Astrocyte (in vitro differentiated cells and primary cell): ENCODE data around the gene MAFB. TPM values are rescaled to one million over a fixed set of nuclear protein-coding genes. Genes with fewer than 3 reads are reported as not detected.

Experiments
- DNase-seq: peaks from one replicate; pipeline ENCODE4 v3.0.0-alpha.2; 2010; ENCODE audit warnings: low read depth
- FAIRE-seq: peaks from 2 replicates; lab custom pipeline; 2011; peaks lifted over from hg19 to GRCh38; lab: Jason Lieb, UNC
- H2AFZ ChIP-seq: 2 replicates; pipeline ENCODE4 v1.6.0; 2012; ENCODE audit warnings: low read depth, low read length, inconsistent platforms
- H3K27ac ChIP-seq: 2 replicates; pipeline ENCODE4 v1.5.1; 2011; ENCODE audit warnings: low read depth, low read length, inconsistent platforms
- H3K27me3 ChIP-seq: 2 replicates; pipeline ENCODE4 v1.6.0; 2011; ENCODE audit warnings: low read length, inconsistent platforms; ENCODE audit not compliant: insufficient read depth
- H3K36me3 ChIP-seq: 2 replicates; pipeline ENCODE4 v1.5.1; 2011; ENCODE audit warnings: low read length, inconsistent platforms; ENCODE audit not compliant: insufficient read depth
- H3K4me1 ChIP-seq: 2 replicates; pipeline ENCODE4 v1.5.1; 2011; ENCODE audit warnings: low read length, inconsistent platforms; ENCODE audit not compliant: insufficient read depth
- H3K4me2 ChIP-seq: 2 replicates; pipeline ENCODE4 v1.6.0; 2012; ENCODE audit warnings: low read length, inconsistent platforms
- H3K4me3 ChIP-seq: 2 replicates; pipeline ENCODE4 v1.5.1; 2011; ENCODE audit warnings: low read depth, mild to moderate bottlenecking, low read length, inconsistent platforms; ENCODE audit not compliant: insufficient read depth
- H3K79me2 ChIP-seq: 2 replicates; pipeline ENCODE4 v1.6.0; 2012; ENCODE audit warnings: mild to moderate bottlenecking, low read length, inconsistent platforms; ENCODE audit not compliant: insufficient read depth
- H3K9ac ChIP-seq: 2 replicates; pipeline ENCODE4 v1.6.0; 2012; ENCODE audit warnings: mild to moderate bottlenecking, low read length, inconsistent platforms
- H3K9me3 ChIP-seq: 2 replicates; pipeline ENCODE4 v1.5.1; 2012; ENCODE audit warnings: low read depth, mild to moderate bottlenecking, low read length, inconsistent platforms; ENCODE audit not compliant: insufficient read depth
- H4K20me1 ChIP-seq: 2 replicates; pipeline ENCODE4 v1.6.0; 2012; ENCODE audit warnings: low read length, inconsistent platforms; ENCODE audit not compliant: insufficient read depth
- H3K27ac Mint-ChIP-seq: one replicate; pipeline ENCODE4 v1.8.0; 2021; ENCODE audit warnings: mild to moderate bottlenecking, mixed read lengths; ENCODE audit not compliant: unreplicated experiment
- H3K27me3 Mint-ChIP-seq: one replicate; pipeline ENCODE4 v1.8.0; 2021; ENCODE audit warnings: low read depth, mixed read lengths; ENCODE audit not compliant: unreplicated experiment
- H3K36me3 Mint-ChIP-seq: one replicate; pipeline ENCODE4 v1.8.0; 2021; ENCODE audit warnings: low read depth, mixed read lengths; ENCODE audit not compliant: unreplicated experiment
- H3K4me1 Mint-ChIP-seq: one replicate; pipeline ENCODE4 v1.8.0; 2021; ENCODE audit warnings: low read depth, mixed read lengths; ENCODE audit not compliant: unreplicated experiment
- H3K4me3 Mint-ChIP-seq: one replicate; pipeline ENCODE4 v1.8.0; 2021; ENCODE audit warnings: mild to moderate bottlenecking, moderate library complexity, mixed read lengths; ENCODE audit not compliant: unreplicated experiment
- H3K9me3 Mint-ChIP-seq: one replicate; pipeline ENCODE4 v1.8.0; 2021; ENCODE audit warnings: mild to moderate bottlenecking, mixed read lengths; ENCODE audit not compliant: unreplicated experiment
- EZH2 ChIP-seq: IDR thresholded peaks from 2 replicates; pipeline ENCODE4 v1.6.1; 2012; ENCODE audit warnings: mild to moderate bottlenecking, low read length, inconsistent platforms; ENCODE audit not compliant: insufficient read depth
- total RNA-seq: library from RNA; stranded (reverse); gene quantifications from 2 replicates; pipeline ENCODE4 v1.2.1, GENCODE V29; 2021
- TF ChIP-seq, protein P1 (sequence below): IDR thresholded peaks from 2 replicates; pipeline ENCODE4 v1.5.1; 2011; ENCODE audit warnings: low read depth, mild to moderate bottlenecking, inconsistent platforms, low read length, moderate library complexity; ENCODE audit not compliant: insufficient read depth

The MAFB gene
- total RNA-seq, 1 donor from 2014 or later, result 2.9 TPM

DNA sequence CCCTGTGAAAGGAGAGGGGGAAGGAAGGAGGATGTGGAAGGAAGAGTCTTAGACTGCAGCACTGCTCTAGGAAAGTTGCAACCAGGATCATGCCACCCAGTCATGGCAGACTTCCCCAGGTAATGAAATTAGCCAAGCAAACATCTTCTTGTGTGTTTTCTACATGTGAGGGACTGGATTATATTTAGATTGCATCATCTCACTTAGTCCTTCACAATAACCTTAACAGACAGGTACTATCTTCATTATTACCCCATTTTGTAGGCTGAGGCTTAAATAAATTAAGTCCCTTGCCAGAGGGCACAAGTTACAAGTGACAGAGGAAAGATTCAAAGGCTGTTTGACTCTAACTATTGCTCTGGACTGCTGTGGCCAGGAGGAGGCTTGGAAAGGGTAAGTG is 9.7 kb upstream of the MAFB start:
- H2AFZ ChIP-seq, result no peak overlapping the region
- peaks cover 44% of the 10 kb centered on the region for H3K27me3 ChIP-seq
- no peaks in the 10 kb centered on the region for H3K36me3 ChIP-seq
- DNase-seq (no peak), FAIRE-seq (no peak)
- no peaks in the 10 kb centered on the region for H3K4me1 ChIP-seq
- no peaks in the 10 kb centered on the region for H3K36me3 Mint-ChIP-seq
- no peaks in the 10 kb centered on the region for H3K79me2 ChIP-seq
- H3K4me3 Mint-ChIP-seq, result no peak overlapping the region
- no peak overlapping the region for H3K4me2 ChIP-seq
- no peaks in the 10 kb centered on the region for H3K4me1 Mint-ChIP-seq
- no peak overlapping the region for H3K27ac ChIP-seq
- H3K9me3 Mint-ChIP-seq, result no peaks in the 10 kb centered on the region
- no peaks in the 10 kb centered on the region for H4K20me1 ChIP-seq
- no peak overlapping the region for H3K27ac Mint-ChIP-seq
- peaks cover 82% of the 10 kb centered on the region for H3K27me3 Mint-ChIP-seq
- no peak overlapping the region for H3K9ac ChIP-seq
- TF ChIP-seq, protein P1, sequence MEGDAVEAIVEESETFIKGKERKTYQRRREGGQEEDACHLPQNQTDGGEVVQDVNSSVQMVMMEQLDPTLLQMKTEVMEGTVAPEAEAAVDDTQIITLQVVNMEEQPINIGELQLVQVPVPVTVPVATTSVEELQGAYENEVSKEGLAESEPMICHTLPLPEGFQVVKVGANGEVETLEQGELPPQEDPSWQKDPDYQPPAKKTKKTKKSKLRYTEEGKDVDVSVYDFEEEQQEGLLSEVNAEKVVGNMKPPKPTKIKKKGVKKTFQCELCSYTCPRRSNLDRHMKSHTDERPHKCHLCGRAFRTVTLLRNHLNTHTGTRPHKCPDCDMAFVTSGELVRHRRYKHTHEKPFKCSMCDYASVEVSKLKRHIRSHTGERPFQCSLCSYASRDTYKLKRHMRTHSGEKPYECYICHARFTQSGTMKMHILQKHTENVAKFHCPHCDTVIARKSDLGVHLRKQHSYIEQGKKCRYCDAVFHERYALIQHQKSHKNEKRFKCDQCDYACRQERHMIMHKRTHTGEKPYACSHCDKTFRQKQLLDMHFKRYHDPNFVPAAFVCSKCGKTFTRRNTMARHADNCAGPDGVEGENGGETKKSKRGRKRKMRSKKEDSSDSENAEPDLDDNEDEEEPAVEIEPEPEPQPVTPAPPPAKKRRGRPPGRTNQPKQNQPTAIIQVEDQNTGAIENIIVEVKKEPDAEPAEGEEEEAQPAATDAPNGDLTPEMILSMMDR, result no peak
- TF ChIP-seq EZH2, result no peak
- no peaks in the 10 kb centered on the region for H3K9me3 ChIP-seq
- no peak overlapping the region for H3K4me3 ChIP-seq

DNA sequence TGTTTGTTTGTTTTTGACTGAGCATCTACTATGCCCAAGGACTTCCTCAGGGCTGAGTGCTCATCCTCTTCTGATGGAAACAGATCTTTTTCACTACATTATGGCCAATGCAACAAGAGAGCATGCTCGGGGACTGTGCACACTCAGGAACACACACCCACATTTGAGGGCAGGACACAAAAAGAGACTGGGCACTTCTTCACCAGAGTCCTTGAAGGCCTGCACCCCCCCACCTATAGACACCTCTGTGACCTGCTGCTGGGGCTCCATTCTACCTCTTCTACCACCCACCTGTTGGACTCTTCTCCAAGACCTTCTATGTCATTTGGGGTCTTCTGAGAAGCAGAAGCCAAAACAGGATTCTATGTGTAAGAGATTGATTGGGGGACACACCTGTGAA is 9.2 kb upstream of the MAFB start:
- Histone ChIP-seq H2AFZ (no peak overlapping the region), H3K9ac (no peak overlapping the region), H3K27ac (no peak overlapping the region), H3K4me2 (no peak overlapping the region), H3K4me3 (no peak overlapping the region), H3K36me3 (no peaks in the 10 kb centered on the region), H4K20me1 (no peaks in the 10 kb centered on the region), H3K79me2 (no peaks in the 10 kb centered on the region), H3K4me1 (no peaks in the 10 kb centered on the region), H3K9me3 (no peaks in the 10 kb centered on the region), H3K27me3 (peaks cover 44% of the 10 kb centered on the region)
- Mint-ChIP-seq H3K4me1 (no peaks in the 10 kb centered on the region), H3K27ac (no peak overlapping the region), H3K27me3 (peaks cover 86% of the 10 kb centered on the region), H3K36me3 (peaks cover under 1% of the 10 kb centered on the region), H3K9me3 (no peaks in the 10 kb centered on the region), H3K4me3 (no peak overlapping the region)
- FAIRE-seq, result no peak
- no peak for DNase-seq
- TF ChIP-seq EZH2, result no peak
- TF ChIP-seq, protein P1, result no peak

DNA sequence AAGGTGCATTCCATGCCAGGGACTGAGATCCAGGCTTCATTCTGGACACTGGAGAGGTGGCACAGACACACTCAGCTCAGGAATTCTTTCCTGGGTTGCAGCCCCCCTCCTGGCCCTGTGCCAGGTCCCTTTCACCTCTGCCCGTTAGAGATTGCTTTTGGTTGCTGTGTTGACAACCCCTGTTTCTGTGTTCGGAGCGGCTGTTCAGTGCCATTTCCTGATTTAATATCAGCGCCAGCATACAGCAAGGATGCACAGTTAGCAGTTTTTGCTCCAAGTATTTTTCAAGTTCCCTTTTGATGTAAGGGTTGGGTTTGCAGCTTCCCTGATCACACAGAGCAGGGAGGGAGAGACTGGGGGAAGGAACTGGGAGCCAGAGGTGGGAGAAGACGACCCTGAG is 8.5 kb upstream of the MAFB start:
- no peak for DNase-seq
- H3K4me2 ChIP-seq, result no peak overlapping the region
- no peaks in the 10 kb centered on the region for H3K36me3 ChIP-seq
- Mint-ChIP-seq H3K36me3 (peaks cover 3% of the 10 kb centered on the region), H3K9me3 (no peaks in the 10 kb centered on the region), H3K27me3 (peaks cover 91% of the 10 kb centered on the region), H3K4me1 (no peaks in the 10 kb centered on the region), H3K4me3 (no peak overlapping the region), H3K27ac (no peak overlapping the region)
- no peak overlapping the region for H2AFZ ChIP-seq
- no peaks in the 10 kb centered on the region for H4K20me1 ChIP-seq
- no peaks in the 10 kb centered on the region for H3K79me2 ChIP-seq
- H3K4me3 ChIP-seq, result no peak overlapping the region
- H3K9ac ChIP-seq, result no peak overlapping the region
- no peaks in the 10 kb centered on the region for H3K9me3 ChIP-seq
- peaks cover 49% of the 10 kb centered on the region for H3K27me3 ChIP-seq
- no peak for FAIRE-seq
- no peak overlapping the region for H3K27ac ChIP-seq
- TF ChIP-seq, protein P1, result no peak
- no peak for TF ChIP-seq EZH2
- no peaks in the 10 kb centered on the region for H3K4me1 ChIP-seq
